Kidney (tissue), 14 donors: Measurements from ENCODE around the gene TTC24. TPM values are rescaled to one million over a fixed set of nuclear protein-coding genes. Genes with fewer than 3 reads are reported as not detected.

Experiments
- DNase-seq, 5 donors: peaks; one replicate each; pipeline ENCODE4 v3.0.0-alpha.2; 2013 to 2020
- FAIRE-seq: peaks from 2 replicates; lab custom pipeline; 2012; peaks lifted over from hg19 to GRCh38; lab: Jason Lieb, UNC
- H3K27ac ChIP-seq, 2 donors: one replicate each; pipeline ENCODE4 v1.7.0; 2013; ENCODE audit warnings: low read depth in 2 of 2, low read length in 2 of 2, inconsistent platforms in 1 of 2
- H3K27me3 ChIP-seq: one replicate; pipeline ENCODE4 v1.7.1; 2013; ENCODE audit warnings: low read length, inconsistent platforms; ENCODE audit not compliant: control insufficient read depth, insufficient read depth
- H3K36me3 ChIP-seq, 3 donors: one replicate each; pipeline versions ENCODE4 v1.7.0 to v1.7.1; 2013; ENCODE audit warnings: low read length in 3 of 3, control low read depth in 1 of 3, inconsistent platforms in 1 of 3; ENCODE audit not compliant: insufficient read depth in 3 of 3, control insufficient read depth in 2 of 3
- H3K4me1 ChIP-seq, 3 donors: one replicate each; pipeline versions ENCODE4 v1.7.0 to v1.7.1; 2013; ENCODE audit warnings: low read length in 3 of 3, inconsistent platforms in 1 of 3, low read depth in 1 of 3; ENCODE audit not compliant: control insufficient read depth in 2 of 3, insufficient read depth in 2 of 3
- H3K4me3 ChIP-seq, 3 donors: one replicate each; pipeline versions ENCODE4 v1.7.0 to v1.8.1; 2013; ENCODE audit warnings: low read length in 3 of 3, control low read depth in 1 of 3, inconsistent platforms in 1 of 3
- H3K9ac ChIP-seq, 3 donors: one replicate each; pipeline versions ENCODE4 v1.7.0 to v1.7.1; 2013; ENCODE audit warnings: low read length in 3 of 3, control low read depth in 1 of 3, inconsistent platforms in 1 of 3
- H3K9me3 ChIP-seq, 3 donors: one replicate each; pipeline versions ENCODE4 v1.7.0 to v1.7.1; 2013; ENCODE audit warnings: low read length in 3 of 3, control low read depth in 1 of 3, inconsistent platforms in 1 of 3; ENCODE audit not compliant: control insufficient read depth in 2 of 3, insufficient read depth in 1 of 3
- CTCF ChIP-seq: IDR thresholded peaks from 3 replicates; pipeline ENCODE4 v1.5.1; 2012; ENCODE audit warnings: mild to moderate bottlenecking, moderate library complexity, borderline replicate concordance; ENCODE audit not compliant: insufficient read depth; ENCODE audit errors: extremely low read depth
- intact Hi-C: fragments of 100-400 bp; cut with DNase I; formaldehyde crosslinking; loops from one replicate; pipeline ENCODE4 v1.11.1; 2022
- polyA plus RNA-seq: library from polyadenylated mRNA; stranded (reverse); fragments of 350-450 nt; fragmentation: Illumina TruSeq; extraction: RNeasy Lipid Tissue Mini Kit (QIAGEN cat#74804); gene quantifications from one replicate; pipeline ENCODE4 v1.2.3, GENCODE V29; 2014; ENCODE audit warnings: low read depth, low replicate concordance; ENCODE audit not compliant: insufficient read depth
- total RNA-seq: library from RNA; stranded (reverse); fragmentation: NEBNext Ultra II Directional; extraction: Animal tissue kit (Norgen Biotek cat#: 25700); gene quantifications from one replicate; pipeline ENCODE4 v1.2.1, GENCODE V29; 2021
- donor health status: control.
- donor health status: control.
- donor health status: control.
- donor health status: control.
- donor health status: control.
- donor health status: DM: yes; HTN: yes; CAD: no.
- donor health status: Normal renal cell carcinoma (clear cell type).

Gene TTC24
- total and polyA plus RNA-seq, 2 donors from 2014 or later = 0.57 TPM; not detected in 1

- H3K9ac ChIP-seq = no peak overlapping the region
- intact Hi-C loops = no loop called here
- H3K4me1 ChIP-seq = peaks cover 0 to 3% (median 0%) of the 10 kb centered on the region in 3 donors
- TF ChIP-seq CTCF = no peak
- peak overlapping the region; percentile 62 to 74 for H3K27ac ChIP-seq
- H3K27me3 ChIP-seq = no peaks in the 10 kb centered on the region
- DNase-seq (peak in 1 of 5 donors; percentile 74), FAIRE-seq (no peak)
- no peaks in the 10 kb centered on the region for H3K9me3 ChIP-seq
- peak overlapping the region in 1 of 3 donors; percentile 8 for H3K4me3 ChIP-seq
- no peaks in the 10 kb centered on the region for H3K36me3 ChIP-seq
Observed at GRCh38 chr1:156615946-156616345, 36.4 kb downstream of the TTC24 start.

GRCh38 chr1:156616463-156616862 lies 36.9 kb downstream of the TTC24 start:
- Histone ChIP-seq H3K4me1 (peaks cover 0 to 3% (median 0%) of the 10 kb centered on the region in 3 donors), H3K9me3 (no peaks in the 10 kb centered on the region), H3K27ac (peak overlapping the region in 1 of 2 donors; percentile 62), H3K36me3 (no peaks in the 10 kb centered on the region), H3K27me3 (no peaks in the 10 kb centered on the region), H3K4me3 (no peak overlapping the region), H3K9ac (no peak overlapping the region)
- no peak for TF ChIP-seq CTCF
- no peak for FAIRE-seq
- intact Hi-C loops = no loop called here
- peak; percentile 86 to 96 (median 86) for DNase-seq

- H3K36me3 ChIP-seq = no peaks in the 10 kb centered on the region
- H3K27me3 ChIP-seq = peaks cover 3% of the 10 kb centered on the region
- H3K27ac ChIP-seq = no peak within 1 kb of the TSS
- intact Hi-C loops = no loop called here
- H3K9me3 ChIP-seq = no peaks in the 10 kb centered on the region
- no peak within 1 kb of the TSS for H3K9ac ChIP-seq
- TF ChIP-seq CTCF = peak; percentile 22
- H3K4me3 ChIP-seq = no peak within 1 kb of the TSS
- peaks cover 0 to 7% (median 0%) of the 10 kb centered on the region in 3 donors for H3K4me1 ChIP-seq
- DNase-seq = peak in 1 of 5 donors; percentile 44
- FAIRE-seq = no peak
Observed at GRCh38 chr1:156618853-156619581, 39.5 kb downstream of the TTC24 start, which contains the start of gene HAPLN2. TSS of gene HAPLN2 (plus strand) at chr1:156619415. CDS start at chr1:156623491, 4,076 bp downstream.
